GM19467 (cell line): ENCODE data around the gene ANKRD55.
"Not testable (repeated sequence)": the region's sequence is repeated elsewhere in the genome, so short reads cannot be mapped to it uniquely, and the experiment has no call there.

Experiments used
- ATAC-seq: cut with Tn5 transposase; IDR thresholded peaks from one replicate; pipeline ENCODE4 v1.9.1; 2021; ENCODE audit warnings: mild to moderate bottlenecking, moderate library complexity; ENCODE audit not compliant: unreplicated experiment

Gene ANKRD55

GRCh38 chr5:56147659-56148230 lies 85.4 kb downstream of the ANKRD55 start:
- no peak for ATAC-seq

GRCh38 chr5:56147106-56147505 lies 86.0 kb downstream of the ANKRD55 start:
- ATAC-seq: no peak

DNA sequence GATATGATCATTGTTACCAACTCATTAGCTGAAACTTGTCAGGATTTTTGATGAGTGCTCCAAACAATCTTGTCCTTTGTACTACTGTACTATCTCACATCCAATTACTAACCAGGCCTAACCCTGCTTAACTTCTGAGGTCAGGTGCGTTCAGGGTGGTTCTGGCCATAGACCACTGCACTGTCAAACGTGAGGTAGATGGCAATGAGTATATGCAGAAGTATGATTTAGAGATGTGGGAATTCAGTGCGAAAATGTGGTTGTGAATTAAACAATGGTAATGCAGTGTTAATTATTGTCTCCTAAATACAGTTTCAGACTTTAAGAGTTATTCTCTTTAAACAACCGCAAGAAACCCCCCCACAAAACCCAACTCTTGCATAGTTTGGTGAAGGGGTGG lies 86.5 kb downstream of the ANKRD55 start:
- no peak for ATAC-seq

DNA sequence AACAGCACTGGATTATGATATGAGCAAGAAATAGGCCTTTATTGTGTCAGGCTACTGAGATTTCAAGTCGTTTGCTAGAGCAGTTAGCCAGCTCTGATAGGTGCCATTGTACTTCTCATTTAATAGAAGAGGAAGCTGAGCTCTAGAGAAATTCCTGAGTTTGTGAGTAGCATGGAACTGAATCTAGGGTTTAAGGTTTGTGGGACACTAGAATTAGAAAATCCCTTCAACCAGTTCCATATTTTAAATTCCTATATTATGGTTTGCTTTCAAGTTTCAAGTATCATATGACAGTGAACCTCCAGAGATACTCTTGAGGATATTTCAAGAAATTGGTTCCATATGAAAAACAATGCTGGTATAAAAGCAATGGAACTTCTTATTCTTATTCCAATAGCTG lies 87.6 kb downstream of the ANKRD55 start:
- ATAC-seq: no peak

- ATAC-seq: no peak
Measured at GRCh38 chr5:56145106-56145505, 88.0 kb downstream of the ANKRD55 start.

DNA sequence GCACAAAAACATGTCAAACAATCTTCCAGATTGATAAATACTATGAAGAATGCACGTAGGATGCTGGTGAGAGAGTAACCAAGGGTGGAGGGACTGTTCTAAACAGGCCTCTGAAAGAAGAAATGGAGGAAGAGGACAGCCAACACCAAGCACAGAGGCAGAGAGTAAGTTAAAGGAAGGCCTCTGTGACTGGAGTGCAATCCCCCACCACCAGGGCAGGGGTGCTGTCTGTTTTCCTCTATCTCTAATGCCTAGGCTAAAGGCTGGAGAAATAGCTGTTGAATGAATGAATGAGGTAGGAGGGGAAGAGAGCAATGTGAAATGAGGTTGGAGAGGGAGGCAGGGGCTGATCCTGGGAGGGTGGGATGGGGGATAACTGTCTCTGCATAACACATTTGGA lies 88.9 kb downstream of the ANKRD55 start:
- ATAC-seq: no peak

- no peak for ATAC-seq
Measured at GRCh38 chr5:56143373-56143714, 89.8 kb downstream of the ANKRD55 start.

DNA sequence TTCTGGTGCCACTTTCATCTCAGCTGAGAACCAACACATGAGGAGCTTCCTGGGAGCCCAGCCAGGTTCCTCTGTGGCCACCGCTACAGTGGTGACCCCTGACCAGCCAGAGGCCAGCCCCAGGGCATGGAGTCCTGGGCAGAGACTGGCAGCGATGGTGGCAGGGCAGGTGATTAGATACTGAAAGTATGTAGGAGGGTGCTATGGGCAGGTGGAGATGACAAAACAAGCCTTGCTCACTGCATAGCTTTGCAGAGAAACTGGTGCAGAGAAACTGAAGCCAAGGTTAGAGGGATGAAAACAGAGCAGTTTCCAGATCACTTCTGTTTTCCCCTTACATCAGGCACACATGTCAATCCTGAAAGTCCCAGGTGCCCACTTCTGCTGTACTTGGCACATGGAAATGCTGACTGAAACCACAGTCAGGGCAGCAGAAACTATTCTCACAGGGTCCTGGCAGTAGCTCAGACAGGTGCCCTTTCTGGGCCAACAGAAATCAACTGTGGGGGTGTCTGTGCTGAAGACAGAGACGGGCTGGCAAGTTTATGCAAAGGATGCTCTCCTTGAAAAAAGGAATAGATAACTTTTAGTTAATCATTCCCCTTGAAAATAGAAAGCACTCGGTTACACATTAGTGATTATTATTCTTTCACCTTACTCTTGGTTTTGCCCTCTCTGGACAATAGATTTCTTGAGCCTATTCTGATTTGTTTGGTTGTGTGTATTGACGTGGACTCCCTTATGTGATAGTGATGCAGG lies 90.3 kb downstream of the ANKRD55 start:
- peak; percentile 88 for ATAC-seq

DNA sequence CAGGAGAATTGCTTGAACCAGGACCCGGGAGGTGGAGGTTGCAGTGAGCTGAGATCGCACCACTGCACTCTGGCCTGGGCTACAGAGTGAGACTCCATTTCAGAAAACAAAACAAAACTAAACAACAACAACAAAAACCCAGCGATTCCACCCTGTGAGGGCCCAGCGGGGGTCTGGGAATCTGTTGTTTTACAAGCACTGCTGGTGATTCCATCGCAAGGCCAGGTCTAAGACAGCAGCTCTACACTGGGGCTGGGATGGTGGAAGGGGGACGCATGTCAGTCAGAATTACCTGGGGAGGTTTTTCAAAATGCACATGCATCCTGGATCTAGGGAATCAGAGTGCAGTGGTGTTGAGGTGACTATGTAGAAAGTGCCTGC lies 90.9 kb downstream of the ANKRD55 start:
- no peak for ATAC-seq

GRCh38 chr5:56140073-56140472 lies 93.1 kb downstream of the ANKRD55 start:
- no peak for ATAC-seq

- ATAC-seq: no peak
Measured at GRCh38 chr5:56130664-56131063, 102.5 kb downstream of the ANKRD55 start.

GRCh38 chr5:56129288-56129687 lies 103.8 kb downstream of the ANKRD55 start:
- no peak for ATAC-seq

- no peak for ATAC-seq
Measured at GRCh38 chr5:56128113-56128512, 105.0 kb downstream of the ANKRD55 start.

GRCh38 chr5:56126487-56127179 lies 106.5 kb downstream of the ANKRD55 start:
- no peak for ATAC-seq

GRCh38 chr5:56123531-56124243 lies 109.4 kb downstream of the ANKRD55 start:
- ATAC-seq: no peak

- ATAC-seq: not testable (repeated sequence)
Measured at GRCh38 chr5:56122360-56122985, 110.7 kb downstream of the ANKRD55 start.

DNA sequence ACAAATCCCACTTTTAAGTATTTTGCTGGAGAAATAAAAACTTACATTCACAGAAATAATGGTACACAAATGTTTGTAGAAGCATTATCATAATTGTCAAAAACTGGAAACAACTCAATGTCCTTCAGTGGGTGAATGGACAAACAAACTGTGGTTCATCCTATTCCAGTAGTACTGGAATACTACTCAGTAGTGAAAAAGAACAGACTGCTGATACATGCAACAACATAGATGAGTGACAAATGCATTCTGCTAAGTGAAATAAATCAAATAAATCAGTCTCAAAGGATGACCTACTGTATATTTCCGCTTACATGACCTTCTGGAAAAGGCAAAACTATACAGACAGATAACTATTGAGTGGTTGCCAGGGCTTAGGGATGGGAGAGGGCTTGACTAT lies 114.1 kb downstream of the ANKRD55 start:
- no peak for ATAC-seq

DNA sequence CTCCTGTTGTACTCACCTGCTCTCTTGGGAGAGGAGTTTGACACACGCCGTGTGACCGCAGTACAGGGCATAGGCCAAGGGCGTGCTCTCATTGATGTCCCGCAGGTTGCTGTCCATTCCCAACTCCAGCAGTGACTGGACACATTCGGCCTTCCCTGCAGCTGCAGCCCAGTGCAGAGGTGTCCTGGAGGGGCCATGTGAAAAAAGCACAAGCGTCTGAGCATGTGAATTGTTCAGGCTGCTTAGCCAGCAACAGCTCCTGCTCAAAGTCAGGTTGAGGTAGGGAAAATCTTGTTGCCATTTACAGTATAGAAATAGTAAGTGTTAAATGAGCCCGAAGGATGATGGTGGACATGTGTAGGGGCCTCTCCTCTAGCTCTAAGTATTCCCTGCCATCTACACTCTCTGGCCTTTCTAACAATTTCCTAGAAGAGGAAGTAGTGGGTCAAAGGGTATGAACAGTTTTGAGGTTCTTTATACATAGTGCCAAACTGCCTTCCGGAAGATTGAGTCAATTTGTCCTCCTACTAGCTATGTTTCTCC lies 116.5 kb downstream of the ANKRD55 start:
- ATAC-seq: no peak

DNA sequence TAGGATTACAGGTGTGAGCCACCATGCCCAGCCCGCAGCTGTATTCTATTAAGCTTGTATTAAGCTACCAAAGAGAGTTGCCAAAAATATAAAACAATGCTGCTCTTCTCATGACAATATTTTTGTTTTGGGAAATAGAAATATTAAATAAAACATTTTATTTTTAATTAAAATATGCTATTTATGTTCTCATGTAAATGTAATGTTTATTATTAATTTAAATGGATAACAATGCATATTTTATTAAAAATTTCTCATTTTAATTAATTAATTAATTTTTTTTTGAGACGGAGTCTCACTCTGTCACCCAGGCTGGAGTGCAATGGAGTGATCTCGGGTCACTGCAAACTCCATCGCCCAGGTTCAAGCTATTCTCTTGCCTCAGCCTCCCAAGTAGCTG lies 117.5 kb downstream of the ANKRD55 start:
- ATAC-seq: no peak

- ATAC-seq: no peak
Measured at GRCh38 chr5:56112526-56113121, 120.5 kb downstream of the ANKRD55 start.

- ATAC-seq: no peak
Measured at GRCh38 chr5:56111404-56111781, 121.7 kb downstream of the ANKRD55 start.
